ENCODE results near the gene GUCY1A2.

GUCY1A2 gene

DNA sequence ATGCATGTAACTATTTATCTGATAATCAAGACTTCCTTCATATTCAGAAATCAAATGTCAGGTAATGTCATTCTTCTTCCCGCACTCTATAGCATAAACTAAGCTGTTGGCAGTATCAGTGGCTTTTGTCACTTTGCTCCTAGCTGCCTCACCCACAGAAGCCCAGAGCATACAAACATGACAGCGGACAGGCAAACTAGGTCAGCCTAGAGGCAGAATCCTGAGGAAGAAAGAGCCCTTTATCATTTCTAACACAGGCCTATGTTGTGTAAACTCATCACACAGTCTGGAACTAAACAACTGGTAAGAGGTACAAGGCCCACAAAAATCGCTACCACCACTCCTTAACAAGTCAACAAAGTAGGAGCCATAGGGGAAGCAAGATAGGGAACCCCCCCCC is 21.0 kb downstream of the GUCY1A2 start:
- DNase-seq: no peak

GRCh38 chr11:106996691-106997090 is 21.6 kb downstream of the GUCY1A2 start:
- no peak for DNase-seq

- no peak for DNase-seq
Measured at GRCh38 chr11:106990331-106990730, 27.9 kb downstream of the GUCY1A2 start.

GRCh38 chr11:106989078-106989455 is 29.2 kb downstream of the GUCY1A2 start:
- no peak for DNase-seq

DNA sequence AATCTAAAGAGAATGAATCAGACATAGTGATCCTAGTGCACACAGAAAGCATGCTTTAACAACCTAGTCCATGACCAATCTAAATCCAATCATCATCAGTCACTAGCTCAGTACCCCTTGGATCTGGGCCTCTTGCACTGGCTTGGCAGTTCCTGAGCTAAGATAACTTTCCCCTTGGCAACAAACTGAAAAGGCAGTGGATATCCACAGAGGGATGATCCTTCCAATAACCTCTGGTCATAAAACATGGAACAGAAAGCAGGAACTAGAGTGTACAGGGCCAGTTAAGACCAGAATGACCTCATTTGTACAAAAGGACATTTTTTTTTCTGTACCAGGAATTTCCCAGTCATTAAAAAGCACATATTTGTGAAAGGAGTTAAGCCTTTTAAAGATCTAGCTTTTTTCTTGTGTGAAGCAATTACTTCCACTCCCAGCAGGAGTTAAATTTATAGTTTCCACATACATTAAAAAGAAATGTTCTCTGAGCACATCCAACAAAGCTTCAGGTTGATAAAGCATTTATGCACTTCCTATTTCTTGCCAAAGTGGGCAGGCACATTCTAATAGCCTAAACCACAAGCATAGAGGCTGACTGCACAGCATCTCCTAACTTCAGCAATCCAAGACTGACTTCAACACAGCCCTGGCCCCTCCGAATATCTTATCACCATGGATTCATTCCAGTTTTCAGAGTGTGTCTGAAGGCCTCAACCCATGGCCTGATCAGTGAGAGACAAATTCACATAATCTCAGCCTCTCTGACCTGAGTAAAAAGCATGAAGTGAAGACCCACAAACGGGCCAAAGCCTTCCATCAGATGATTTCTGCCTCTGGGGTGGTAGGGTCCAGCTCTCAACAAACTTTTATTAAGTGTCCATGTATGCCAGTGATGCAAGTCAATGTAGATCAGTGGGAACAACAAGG is 29.9 kb downstream of the GUCY1A2 start:
- DNase-seq: no peak

DNA sequence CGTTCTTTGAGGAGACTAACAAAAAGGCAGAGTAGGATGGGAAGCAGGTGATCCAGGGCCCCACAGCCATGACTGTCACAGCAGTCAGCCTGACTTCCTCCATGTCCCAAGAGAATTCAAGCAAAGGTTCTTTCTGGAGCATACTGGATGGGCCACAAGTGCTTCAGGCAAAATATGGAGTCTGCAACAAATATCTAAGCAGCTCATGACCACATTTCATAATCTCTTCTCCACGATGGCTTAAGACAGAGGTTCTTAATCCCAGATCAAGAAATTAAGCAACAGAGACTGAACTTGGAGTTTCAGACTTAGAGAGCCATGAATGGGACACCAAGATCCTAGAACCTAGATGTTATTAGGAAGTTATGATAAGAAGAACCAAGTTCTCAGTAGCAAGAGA is 31.6 kb downstream of the GUCY1A2 start:
- DNase-seq: no peak

DNA sequence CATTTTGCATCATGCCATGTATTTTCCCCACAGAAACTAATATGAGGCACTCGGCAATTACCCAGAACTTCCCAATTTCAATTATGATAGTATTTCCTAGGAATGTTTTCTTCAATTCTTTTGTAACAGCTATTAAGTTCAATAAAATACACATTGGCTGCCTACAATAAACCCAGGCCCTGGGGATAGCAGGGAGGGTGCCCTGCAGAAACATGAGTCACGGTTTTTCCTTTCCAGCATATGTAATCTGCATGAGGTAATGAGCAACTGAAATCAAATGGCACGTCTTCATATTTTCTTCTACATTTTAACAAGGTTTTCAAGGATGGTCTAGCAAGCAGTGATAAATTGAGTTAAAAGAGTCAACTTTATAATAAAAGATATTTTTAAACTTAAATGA is 32.0 kb downstream of the GUCY1A2 start:
- DNase-seq: no peak

- no peak for DNase-seq
Measured at GRCh38 chr11:106983991-106984390, 34.3 kb downstream of the GUCY1A2 start.

- no peak for DNase-seq
Measured at GRCh38 chr11:106983261-106983660, 35.0 kb downstream of the GUCY1A2 start.

GRCh38 chr11:106974831-106975230 is 43.4 kb downstream of the GUCY1A2 start:
- no peak for DNase-seq

DNA sequence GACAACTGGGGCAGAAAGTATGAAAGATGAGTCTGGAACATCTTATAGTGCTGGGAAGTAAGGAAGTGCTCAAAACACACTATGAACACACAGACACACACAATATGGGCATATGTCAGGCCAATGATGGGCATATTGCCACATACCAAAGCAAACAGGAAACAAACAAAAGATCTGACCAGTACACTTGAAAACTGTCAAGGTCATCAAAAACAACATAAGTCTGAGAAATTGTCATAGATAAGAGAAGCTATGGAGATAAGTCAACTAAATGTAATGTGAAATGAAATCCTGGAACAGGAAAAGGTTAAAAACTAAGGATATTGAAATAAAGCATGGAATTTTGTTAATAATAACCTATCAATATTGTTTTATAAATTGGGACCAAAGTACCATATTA is 46.4 kb downstream of the GUCY1A2 start:
- DNase-seq: no peak

DNA sequence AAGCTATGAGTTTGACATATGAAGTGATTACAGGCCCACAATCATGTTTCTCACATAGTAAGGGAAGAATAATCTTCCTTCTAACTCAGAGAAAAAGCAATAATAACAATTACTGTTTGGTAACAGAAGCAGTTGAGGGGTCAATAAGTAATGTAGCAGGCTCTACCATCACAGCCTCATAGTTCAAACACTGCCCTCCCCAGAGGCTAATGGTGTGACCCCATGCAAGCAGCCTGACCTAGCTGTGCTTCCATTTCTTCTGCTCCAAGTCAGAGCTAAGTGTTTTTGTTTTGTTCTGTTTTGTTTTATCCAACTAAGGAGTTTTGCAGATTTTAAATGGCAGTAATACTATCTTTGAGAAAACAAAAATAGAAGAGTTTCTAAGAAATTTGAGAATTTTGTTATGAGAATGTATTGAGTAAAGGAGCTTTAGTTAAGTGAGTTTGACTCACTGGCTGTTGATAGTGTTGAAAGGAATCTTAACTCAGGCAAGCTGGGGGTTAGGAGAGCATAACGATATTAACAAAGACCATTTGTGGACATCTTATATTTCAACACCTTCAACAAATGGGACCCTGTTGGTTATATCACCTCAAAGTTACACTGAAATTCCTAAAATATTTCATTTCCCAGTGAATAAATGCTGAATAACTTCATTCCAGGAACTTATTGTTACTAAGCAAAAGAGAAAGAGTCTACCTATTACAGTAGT is 48.5 kb downstream of the GUCY1A2 start:
- DNase-seq: no peak

DNA sequence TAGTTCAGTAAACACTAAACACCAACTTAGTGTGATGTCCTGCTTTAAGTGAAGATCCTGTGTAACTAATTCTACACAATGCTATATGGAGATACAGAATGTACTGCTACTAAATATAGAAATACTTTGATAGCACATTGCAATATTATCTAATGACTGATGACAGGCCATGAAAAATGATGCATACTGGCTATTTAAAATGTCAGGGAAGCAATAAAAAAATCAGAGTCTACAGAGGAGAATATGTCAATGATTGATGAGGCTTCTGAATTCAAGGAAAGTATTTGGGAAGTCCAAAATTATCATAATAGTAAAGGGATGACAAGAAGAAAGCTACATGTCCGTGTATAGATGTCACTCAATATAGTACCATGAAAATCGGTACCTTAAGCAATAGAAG is 55.3 kb downstream of the GUCY1A2 start:
- no peak for DNase-seq

DNA sequence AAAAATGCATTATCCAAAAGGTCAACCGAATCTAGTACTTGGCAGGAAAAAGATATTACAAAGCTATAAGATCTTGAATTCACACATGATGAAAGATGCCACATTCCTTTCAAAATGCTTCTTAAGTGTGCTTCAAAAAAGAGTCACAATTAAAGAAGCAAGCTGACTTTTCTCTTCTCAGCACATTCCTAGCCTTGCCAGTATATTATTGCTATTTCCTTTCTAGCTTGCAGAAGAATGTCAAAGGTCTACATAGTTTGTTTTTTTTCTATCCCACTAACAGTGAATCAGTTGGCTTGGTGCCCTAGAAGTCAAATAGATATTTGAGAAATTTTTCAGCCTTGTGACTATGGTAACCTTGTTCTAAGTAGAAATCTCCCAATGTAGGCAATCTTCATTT is 56.8 kb downstream of the GUCY1A2 start:
- DNase-seq: no peak

DNA sequence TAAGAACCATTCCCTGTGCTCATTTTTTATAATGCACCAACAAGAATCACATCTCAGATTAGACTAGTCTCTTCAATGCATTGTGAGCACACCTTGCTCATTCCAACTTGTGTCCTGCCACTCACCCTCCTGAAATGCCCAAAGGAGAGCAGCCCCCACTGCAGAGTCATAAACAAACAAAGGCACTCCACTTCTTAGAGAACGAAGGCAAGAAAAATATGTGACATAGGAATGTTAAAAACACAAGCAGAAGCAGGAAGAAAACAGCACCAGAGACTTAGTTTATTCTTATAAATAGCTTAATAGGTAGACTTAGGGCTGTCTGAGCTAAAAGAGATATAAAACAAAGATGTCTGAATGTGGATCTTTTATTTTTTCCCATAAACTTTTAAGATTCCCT is 57.2 kb downstream of the GUCY1A2 start:
- DNase-seq: no peak

DNA sequence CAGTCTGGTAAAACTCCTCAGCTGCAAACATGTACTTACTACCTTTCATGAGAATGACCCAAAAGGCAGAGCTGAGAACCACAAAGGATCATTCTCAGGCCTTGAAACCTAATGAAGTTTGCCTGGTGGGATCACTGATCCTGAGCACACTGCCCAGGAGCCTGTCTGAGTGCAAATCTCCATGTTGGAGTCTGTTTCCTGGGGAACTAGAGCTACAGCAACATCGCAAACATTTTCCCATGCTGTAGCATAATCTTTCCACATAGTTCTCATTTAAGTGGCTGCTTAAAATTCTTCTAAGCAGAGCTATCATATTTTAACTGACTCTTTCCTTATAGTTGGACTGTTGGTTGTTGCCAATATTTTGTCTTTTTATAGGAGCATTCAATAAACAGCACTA is 58.5 kb downstream of the GUCY1A2 start:
- no peak for DNase-seq

DNA sequence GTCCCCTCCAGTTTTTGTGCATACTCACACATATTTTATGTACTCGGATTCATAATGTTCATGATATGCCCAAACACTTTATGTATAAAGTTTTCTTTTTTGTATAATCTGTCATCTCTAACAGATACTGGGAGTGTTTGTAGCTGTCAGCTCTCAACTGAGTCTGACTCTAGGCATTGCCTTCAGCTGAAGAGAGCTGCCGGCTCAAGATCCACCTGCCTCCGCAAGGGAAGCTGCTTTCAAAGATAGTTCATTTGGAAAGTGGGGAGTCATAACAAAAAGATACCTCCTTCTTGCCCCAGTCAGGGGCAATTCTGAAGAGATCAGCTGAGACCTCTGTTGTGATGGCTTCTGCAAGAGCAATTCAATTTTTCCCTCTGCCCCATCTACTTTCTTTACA is 58.9 kb downstream of the GUCY1A2 start:
- DNase-seq: no peak

DNA sequence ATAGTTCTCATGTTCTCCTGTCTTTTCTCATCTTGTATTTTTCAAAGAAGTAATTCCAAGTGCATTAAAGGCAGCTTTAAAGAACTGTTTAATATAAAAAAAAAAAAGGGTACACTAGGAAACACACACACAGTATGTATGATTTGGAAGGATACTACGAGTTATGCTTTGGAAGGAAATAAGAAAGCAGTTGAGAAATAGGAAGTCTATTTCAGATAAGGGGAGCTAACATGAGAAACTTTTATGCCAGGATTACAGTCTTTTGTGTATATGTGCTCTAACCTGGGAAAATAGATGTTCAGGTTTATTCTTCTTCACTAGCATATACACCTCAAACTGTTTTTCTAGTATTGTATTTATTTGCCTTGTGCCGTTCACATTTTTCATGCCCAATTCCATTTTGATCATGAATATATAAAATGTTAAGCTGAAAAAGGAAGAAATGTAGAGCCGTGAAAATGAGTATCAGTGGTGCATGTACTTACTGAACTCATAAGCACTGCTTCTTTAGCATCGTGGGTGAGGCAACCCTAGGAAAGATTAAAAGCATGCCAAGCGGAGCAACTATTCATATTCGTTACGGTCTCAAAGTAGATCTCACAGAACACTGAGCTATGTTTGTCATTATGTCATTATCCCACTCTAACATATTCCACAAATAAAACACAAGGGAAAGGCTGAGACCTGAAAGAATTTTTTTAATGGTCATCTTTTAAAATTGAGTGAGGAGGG is 59.6 kb downstream of the GUCY1A2 start:
- DNase-seq: no peak

DNA sequence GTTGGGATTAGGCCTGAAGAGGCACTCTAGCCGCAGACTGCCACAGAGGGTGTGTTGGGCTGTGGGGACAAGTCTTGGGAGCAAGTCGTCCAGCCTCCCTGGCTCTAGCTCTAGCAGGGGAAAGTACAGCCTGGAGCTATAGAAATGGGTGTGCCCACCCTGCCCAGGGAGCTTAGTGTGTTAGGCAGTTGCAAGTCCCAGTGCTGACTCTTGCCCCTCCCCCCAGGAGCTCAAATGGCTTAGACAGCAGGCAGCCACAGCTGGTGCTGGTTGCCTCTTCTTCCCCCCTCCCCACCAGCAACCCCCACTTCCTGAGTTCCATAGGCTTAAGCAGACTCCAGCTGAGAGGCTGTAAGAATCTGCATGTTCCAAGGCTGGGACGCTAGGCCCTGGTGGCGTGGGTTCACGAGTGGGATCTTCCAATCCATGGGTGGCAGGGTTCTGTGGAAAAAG is 61.2 kb downstream of the GUCY1A2 start:
- DNase-seq: no peak

- DNase-seq: no peak
Measured at GRCh38 chr11:106950067-106950491, 68.2 kb downstream of the GUCY1A2 start.

GRCh38 chr11:106943089-106943488 is 75.2 kb downstream of the GUCY1A2 start:
- no peak for DNase-seq

DNA sequence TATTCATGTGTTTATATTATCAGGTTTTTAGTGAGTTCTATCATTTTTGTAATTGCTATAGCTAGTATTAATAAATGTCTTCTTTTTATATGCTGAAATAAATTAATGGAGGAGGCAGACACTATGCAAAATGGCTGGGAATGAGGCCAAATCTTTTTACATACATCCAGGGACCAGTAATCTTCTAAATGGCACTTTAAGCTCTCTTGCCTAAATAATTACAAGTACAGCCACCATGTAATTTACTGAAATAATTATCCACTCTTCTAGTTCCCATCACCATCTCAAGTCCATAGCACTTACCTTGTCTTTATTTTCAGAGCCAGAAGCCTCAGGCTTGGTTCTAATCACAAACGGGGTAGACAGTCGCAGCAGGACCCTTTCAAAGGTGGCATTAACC is 79.1 kb downstream of the GUCY1A2 start:
- no peak for DNase-seq

- no peak for DNase-seq
Measured at GRCh38 chr11:106937111-106937510, 81.2 kb downstream of the GUCY1A2 start.

DNA sequence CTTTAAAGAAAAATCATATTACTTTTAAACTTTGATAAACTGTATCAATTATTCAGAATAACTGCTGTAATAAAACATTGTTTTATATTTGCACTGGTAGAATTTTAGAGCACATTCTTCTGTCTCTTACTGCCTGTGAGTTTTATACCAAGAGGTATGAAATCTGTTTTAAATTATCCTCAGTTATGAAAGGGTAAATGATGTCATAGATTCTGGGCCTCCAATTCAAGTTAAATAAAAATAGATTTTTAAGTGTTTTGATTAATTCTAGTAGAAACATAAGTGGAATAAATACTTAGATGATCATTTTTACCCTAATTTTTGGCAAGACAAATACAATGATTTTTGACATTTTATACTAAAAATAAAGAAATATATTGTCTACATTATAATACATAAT is 93.0 kb downstream of the GUCY1A2 start:
- DNase-seq: no peak
